GM19238 (cell line): ENCODE data around the gene RFT1.

Experiments used
- DNase-seq: peaks from one replicate; pipeline ENCODE4 v3.0.0; 2011; ENCODE audit warnings: low spot score; ENCODE audit not compliant: insufficient read length

RFT1 gene

GRCh38 chr3:53092216-53092615 lies 38.0 kb downstream of the RFT1 start:
- DNase-seq = no peak

- DNase-seq = no peak
Measured at GRCh38 chr3:53091011-53091410, 39.2 kb downstream of the RFT1 start.

- DNase-seq = no peak
Measured at GRCh38 chr3:53089511-53089910, 40.7 kb downstream of the RFT1 start.

GRCh38 chr3:53085476-53085875 lies 44.8 kb downstream of the RFT1 start:
- no peak for DNase-seq

GRCh38 chr3:53084310-53085001 lies 45.8 kb downstream of the RFT1 start:
- no peak for DNase-seq

- DNase-seq = no peak
Measured at GRCh38 chr3:53083949-53084309, 46.3 kb downstream of the RFT1 start.

GRCh38 chr3:53083521-53083920 lies 46.7 kb downstream of the RFT1 start:
- DNase-seq = no peak

- no peak for DNase-seq
Measured at GRCh38 chr3:53082736-53083135, 47.5 kb downstream of the RFT1 start.

- DNase-seq = no peak
Measured at GRCh38 chr3:53081318-53081717, 48.9 kb downstream of the RFT1 start.

GRCh38 chr3:53080612-53081205 lies 49.5 kb downstream of the RFT1 start:
- DNase-seq = no peak

- DNase-seq = no peak
Measured at GRCh38 chr3:53079791-53080555, 50.3 kb downstream of the RFT1 start.

- DNase-seq = no peak
Measured at GRCh38 chr3:53079147-53079546, 51.1 kb downstream of the RFT1 start.

- DNase-seq = no peak
Measured at GRCh38 chr3:53078656-53079055, 51.6 kb downstream of the RFT1 start.

- DNase-seq = no peak
Measured at GRCh38 chr3:53077476-53078220, 52.6 kb downstream of the RFT1 start.

- DNase-seq = no peak
Measured at GRCh38 chr3:53075743-53076140, 54.5 kb downstream of the RFT1 start.

- DNase-seq = no peak
Measured at GRCh38 chr3:53074761-53075742, 55.2 kb downstream of the RFT1 start.

- DNase-seq = no peak
Measured at GRCh38 chr3:53074366-53074696, 55.9 kb downstream of the RFT1 start.

GRCh38 chr3:53073553-53074365 lies 56.5 kb downstream of the RFT1 start:
- DNase-seq = no peak

- peak; percentile 77 for DNase-seq
Measured at GRCh38 chr3:53072653-53073552, 57.3 kb downstream of the RFT1 start.
